GM18873 (cell line): ENCODE data around the gene BCOR.

ENCODE experiments used
- ATAC-seq: cut with Tn5 transposase; IDR thresholded peaks from one replicate; pipeline ENCODE4 v1.9.1; 2021; ENCODE audit warnings: mild to moderate bottlenecking, moderate library complexity, moderate number of reproducible peaks; ENCODE audit not compliant: unreplicated experiment, low FRiP score

The BCOR gene

DNA sequence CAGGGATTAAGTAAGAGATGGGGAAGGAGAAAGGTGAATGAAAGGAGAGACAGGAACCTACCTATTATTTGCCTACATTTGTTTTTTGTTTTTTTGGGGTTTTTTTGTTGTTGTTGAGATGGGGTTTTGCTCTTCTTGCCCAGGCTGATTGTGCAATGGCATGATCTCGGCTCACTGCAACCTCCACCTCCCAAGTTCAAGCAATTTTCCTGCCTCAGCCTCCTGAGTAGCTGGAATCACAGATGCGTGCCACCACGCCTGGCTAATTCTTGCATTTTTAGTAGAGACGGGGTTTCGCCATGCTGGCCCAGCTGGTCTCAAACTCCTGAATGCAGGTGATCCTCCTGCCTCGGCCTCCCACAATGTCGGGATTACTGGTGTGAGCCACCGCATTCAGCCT lies 57.9 kb downstream of the BCOR start:
- ATAC-seq, result no peak

DNA sequence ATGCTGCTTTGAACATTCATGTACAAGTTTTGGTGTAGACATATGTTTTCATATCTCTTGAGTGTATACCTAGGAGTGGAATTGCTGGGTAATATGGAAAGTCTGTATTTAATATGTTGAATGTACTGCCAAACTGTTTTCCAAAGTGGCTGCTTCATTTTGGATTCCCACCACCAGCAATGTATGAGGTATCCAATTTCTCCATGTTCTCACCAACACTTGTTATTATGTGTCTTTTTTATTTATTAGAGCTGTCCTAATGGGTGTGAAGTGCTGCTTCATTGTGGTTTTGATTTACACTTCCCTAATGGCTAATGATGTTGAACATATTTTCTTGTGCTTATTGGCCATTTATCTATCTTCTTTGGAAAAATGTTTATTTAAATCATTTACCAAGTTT lies 60.4 kb downstream of the BCOR start:
- ATAC-seq, result no peak

DNA sequence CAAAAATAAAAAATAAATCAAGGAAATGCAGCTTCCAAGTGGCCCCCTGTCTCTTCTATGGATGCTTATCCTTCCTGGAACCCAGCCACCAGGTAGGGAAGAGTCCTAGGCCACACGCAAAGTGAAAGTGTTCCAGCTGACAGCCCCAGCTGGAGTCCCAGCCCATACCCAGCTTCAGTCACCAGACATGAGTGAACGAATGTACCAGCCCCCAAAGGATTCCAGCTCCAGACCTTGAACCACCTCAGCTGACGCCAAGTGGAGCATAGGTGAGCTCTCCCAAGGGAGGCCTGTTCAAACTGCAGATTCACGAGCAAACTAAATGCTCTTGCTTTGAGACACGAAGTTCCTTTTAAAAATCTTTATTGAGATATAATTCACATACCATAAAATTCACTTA lies 62.0 kb downstream of the BCOR start:
- ATAC-seq, result no peak

DNA sequence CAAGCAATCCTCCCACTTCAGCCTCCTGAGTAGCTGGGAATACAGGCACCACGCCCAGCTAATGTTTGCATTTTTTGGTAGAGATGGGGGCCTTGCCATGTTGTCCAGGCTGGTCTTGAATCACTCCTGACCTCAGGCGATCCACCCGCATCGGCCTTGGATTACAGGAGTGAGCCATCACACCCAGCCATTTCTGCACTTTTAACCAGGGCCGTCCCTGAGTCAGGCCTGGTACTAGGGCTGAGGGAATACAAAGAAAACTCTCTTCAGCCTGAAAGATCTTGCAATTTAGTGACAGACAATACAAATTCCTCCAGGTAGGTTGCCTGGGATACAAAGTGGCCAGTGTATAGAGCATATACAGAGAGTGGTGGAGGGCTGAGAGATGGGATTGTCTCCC lies 65.8 kb downstream of the BCOR start:
- ATAC-seq, result no peak

- no peak for ATAC-seq
Observed at GRCh38 chrX:40030205-40030604, 67.6 kb downstream of the BCOR start.

- no peak for ATAC-seq
Observed at GRCh38 chrX:40022421-40022820, 75.3 kb downstream of the BCOR start.

- ATAC-seq, result no peak
Observed at GRCh38 chrX:40021647-40022046, 76.1 kb downstream of the BCOR start.

- no peak for ATAC-seq
Observed at GRCh38 chrX:40019541-40019940, 78.2 kb downstream of the BCOR start.

DNA sequence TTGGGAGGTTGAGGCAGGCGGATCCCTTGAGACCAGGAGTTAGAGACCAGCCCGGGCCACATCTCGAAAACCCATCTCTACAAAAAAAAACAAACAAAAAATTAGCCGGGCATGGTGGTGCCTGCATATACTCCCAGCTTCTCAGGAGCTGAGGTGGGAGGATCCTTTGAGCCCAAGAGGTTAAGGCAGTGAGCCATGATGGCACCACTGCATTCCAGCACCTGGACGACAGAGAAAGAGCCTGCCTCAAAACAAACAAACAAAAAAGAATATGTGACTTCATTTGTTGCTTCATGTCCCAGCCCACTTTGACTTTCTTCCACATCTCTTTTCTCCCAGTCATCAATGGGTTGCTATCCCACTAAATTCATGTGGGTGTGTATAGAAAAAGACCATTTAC lies 79.7 kb downstream of the BCOR start:
- no peak for ATAC-seq

GRCh38 chrX:40016749-40017148 lies 81.0 kb downstream of the BCOR start:
- ATAC-seq, result no peak

DNA sequence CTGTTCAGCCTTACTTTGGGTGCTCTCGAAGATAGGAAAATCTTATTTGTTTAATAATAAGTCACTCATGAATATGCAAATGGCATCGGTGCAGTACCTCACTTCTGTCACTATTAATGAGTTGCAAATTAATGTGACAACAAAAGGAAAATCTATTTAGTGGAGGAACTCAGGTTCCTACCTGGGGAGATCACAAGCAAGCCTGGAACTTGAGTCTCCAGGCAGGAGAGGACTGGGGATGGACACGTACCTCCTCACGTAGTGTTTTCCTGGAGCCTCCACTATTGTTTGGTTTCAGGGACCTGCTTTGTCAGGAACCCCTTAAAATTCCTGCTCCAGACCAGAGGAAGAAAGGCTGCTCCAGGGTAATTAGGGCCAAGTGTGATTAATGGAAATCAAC lies 82.1 kb downstream of the BCOR start:
- ATAC-seq, result no peak

DNA sequence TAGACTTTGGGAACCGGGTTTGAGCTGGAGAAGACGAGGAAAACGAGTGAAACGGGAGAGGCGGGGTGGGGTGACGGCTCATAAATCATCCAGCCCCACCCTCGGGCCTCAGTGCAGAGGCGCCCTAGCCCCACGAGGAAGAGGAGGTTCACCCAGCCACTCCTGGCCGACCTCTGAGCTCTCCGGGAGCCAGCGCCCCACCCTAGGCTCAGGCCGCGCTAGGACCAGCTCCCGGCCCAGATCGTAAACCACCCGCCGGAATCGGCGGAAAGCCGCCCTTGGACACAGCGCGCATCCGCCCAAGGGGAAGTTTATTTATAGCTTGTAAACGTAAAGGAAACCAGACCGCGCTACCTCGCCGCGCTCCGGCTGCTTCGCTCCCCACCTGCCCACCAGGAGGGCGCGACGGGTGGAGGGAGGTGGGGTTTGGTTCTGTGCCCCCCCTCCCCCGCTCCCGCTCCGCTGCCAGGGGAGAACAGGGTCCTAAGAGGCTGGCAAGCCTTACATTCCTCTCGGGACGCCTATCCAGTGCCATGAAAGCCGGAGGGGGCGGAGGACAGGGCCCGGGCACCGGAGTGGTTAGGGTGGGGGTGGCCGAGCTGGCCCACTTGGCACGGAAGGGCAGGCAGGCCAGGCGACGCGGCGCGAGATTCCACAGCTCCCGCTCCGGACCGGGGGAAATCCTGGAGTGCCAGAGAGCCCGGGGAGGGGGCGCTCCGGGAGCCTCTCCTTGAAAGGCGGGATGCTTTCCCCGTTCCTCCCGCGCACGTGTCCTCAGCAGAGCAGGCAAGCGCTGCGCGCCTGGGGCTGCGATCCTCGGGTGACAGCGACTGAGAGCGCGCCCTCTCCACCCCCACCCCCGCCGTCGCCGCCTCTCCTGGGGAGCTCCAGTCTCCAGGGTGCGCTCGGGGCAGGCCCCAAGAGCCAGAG lies 84.2 kb downstream of the BCOR start:
- no peak for ATAC-seq

- no peak for ATAC-seq
Observed at GRCh38 chrX:40012868-40013265, 84.9 kb downstream of the BCOR start.

DNA sequence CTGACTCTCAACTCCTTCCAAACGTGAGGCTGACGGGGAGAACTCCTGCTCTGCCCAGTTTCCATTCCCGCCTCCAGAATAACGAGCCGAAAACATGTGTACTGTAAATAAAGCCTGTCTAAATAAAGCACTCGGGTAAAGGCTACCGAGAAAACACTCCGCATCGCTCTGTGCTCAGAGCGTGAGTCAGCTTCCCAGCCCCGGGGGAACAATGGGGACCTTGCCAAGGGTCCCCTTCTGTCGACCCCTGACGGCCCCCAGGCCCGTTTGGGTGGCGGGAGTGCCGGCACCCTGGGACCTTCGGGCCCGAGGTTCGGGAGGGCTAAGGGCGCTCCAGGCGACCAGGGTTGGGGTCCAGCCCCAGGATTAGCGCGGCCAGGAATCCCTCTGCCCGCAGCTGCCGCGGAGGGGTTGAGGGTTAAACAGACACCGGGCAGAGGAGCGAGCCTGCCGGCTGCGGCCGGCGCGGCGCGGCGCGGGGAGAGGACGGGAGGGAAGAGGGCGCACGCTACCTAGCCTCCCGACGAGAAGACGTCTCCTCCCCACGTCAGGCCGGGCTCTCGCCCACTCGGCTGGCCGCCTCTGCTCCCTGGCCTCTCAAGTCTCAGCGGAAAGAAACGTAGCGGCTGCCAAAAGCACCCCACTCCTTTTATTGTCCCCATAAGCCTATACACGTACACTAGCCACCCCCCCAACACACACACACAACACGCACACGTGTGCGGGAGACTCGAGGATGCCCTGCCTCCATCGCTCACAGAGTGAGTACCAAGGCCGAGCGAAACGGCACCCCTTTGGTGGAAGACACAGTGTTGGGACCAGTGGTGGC lies 85.5 kb downstream of the BCOR start:
- ATAC-seq, result no peak

DNA sequence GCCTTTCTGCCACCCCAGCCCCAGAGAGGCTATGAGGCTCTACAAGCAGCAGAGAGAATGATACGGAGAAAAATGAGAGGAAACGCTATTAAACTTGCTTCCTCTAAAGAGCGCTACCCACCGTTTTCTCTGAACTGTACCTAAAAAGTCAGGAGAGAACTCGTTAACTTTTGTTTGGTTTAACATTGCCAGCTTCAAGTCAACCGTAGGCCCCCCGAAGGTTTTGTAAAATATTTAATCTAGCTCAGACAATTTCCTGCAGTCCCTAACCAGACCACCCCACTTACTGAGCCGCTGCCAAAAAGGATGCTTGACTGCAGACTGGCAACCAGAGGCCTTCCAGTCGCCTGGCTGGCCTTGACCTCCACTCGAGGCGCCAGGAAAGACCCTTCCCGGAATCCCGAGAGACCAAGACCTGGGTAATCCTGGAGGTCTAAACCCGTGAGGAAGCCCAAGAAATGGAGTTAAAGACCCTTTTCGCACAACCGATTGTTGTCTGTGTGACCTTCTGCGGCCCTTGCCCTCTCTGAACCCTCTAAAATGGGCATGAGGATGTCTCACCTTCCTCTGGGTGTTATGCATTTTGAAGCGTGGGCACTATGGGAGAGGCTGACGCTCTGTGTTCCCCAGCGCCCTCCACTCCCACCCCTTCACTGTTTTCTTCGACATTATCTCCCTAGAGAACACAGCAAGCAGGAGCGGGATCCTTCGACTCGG lies 86.3 kb downstream of the BCOR start:
- ATAC-seq, result no peak

GRCh38 chrX:40010550-40011321 lies 87.0 kb downstream of the BCOR start:
- no peak for ATAC-seq

DNA sequence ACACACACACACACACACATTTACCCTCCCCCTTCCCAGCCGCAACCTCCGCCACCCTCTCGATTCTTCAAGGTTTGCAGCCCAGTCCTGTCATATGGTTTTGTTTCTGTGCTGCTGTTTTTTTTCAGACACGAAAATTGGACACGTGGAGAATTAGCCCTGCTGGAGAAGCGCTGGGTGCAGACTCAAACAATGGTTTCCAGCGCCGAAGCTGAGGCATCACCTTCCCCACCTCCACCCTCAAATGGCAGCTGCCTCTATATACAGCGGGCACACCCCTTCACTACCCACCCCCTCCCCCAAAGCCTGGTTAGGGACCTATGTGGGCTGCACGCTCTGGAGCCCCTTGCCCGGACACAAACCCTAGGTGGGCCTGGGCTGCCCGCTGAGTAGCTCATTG lies 87.9 kb downstream of the BCOR start:
- ATAC-seq, result no peak

- ATAC-seq, result no peak
Observed at GRCh38 chrX:40009462-40009851, 88.3 kb downstream of the BCOR start.

- no peak for ATAC-seq
Observed at GRCh38 chrX:40008791-40009461, 88.8 kb downstream of the BCOR start.
